ENCODE data around the gene CFAP161.

- TF ChIP-seq POLR2AphosphoS5 (IDR thresholded peaks at IDR 0.05; ENCODE audit: low read depth, low read length) = no peak
- no peak for TF ChIP-seq TAF1 (IDR thresholded peaks at IDR 0.05; ENCODE audit: borderline replicate concordance, insufficient read depth, low read length)
- TF ChIP-seq REST (IDR thresholded peaks at IDR 0.05; ENCODE audit: insufficient read depth in 1 of 2, low read depth in 2 of 2, low read length in 2 of 2) = no peak
- TF ChIP-seq FOXP2 (optimal IDR thresholded peaks at IDR 0.05; ENCODE audit: borderline replicate concordance, extremely low read depth, extremely low read length, insufficient read depth) = no peak
- TF ChIP-seq SIN3A (IDR thresholded peaks at IDR 0.05; ENCODE audit: borderline replicate concordance, insufficient read depth, low read length) = no peak
Observed at GRCh38 chr15:81161851-81162250, 27.8 kb downstream of the CFAP161 start.
